ENCODE measurements around the gene RNF2. TPM values are rescaled to one million over a fixed set of nuclear protein-coding genes. Genes with fewer than 3 reads are reported as not detected.

RNF2 gene
- total and polyA plus RNA-seq, 4 donors = 2.9 to 17.3 (median 4.9) TPM

DNA sequence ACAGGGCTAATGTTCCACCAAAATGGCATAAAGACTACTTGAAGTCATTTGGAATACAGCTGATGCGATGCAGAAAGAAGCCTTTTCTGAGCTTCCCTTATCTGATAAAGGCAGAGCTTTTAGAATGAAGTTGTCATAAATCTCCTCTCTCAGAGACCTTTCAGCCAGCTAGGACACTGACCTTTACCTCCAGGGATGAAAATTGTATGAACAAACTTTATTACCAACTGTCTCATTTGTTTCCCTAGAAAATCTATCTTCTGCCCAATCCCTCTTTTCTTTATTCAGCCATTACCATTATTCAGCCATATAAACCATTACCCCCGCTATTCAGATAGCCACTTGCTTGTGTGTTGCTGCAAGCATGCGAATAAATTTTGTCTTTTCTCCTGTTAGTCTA is 29.7 kb upstream of the RNF2 start:
- no peaks in the 10 kb centered on the region for H3K9me3 ChIP-seq (ENCODE audit: control insufficient read depth in 4 of 4, low read length in 3 of 4)
- no peak overlapping the region for H3K9ac ChIP-seq (ENCODE audit: low read depth in 1 of 2, low read length in 2 of 2)
- TF ChIP-seq GABPA (IDR thresholded peaks at IDR 0.05 in 1 of 2, conservative IDR thresholded peaks at IDR 0.05 in 1 of 2) (no peak), NR2F2 (IDR thresholded peaks at IDR 0.05) (no peak), JUND (IDR thresholded peaks at IDR 0.05) (no peak), RXRA (IDR thresholded peaks at IDR 0.05) (no peak), YY1 (IDR thresholded peaks at IDR 0.05) (no peak), HNF4G (IDR thresholded peaks at IDR 0.05) (no peak), FOXA1 (IDR thresholded peaks at IDR 0.05) (no peak), RAD21 (IDR thresholded peaks at IDR 0.05) (no peak), HNF4A (conservative IDR thresholded peaks at IDR 0.05) (no peak)
- TF ChIP-seq, protein P1, sequence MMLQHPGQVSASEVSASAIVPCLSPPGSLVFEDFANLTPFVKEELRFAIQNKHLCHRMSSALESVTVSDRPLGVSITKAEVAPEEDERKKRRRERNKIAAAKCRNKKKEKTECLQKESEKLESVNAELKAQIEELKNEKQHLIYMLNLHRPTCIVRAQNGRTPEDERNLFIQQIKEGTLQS (IDR thresholded peaks at IDR 0.05) = no peak
- TF ChIP-seq, protein P2, sequence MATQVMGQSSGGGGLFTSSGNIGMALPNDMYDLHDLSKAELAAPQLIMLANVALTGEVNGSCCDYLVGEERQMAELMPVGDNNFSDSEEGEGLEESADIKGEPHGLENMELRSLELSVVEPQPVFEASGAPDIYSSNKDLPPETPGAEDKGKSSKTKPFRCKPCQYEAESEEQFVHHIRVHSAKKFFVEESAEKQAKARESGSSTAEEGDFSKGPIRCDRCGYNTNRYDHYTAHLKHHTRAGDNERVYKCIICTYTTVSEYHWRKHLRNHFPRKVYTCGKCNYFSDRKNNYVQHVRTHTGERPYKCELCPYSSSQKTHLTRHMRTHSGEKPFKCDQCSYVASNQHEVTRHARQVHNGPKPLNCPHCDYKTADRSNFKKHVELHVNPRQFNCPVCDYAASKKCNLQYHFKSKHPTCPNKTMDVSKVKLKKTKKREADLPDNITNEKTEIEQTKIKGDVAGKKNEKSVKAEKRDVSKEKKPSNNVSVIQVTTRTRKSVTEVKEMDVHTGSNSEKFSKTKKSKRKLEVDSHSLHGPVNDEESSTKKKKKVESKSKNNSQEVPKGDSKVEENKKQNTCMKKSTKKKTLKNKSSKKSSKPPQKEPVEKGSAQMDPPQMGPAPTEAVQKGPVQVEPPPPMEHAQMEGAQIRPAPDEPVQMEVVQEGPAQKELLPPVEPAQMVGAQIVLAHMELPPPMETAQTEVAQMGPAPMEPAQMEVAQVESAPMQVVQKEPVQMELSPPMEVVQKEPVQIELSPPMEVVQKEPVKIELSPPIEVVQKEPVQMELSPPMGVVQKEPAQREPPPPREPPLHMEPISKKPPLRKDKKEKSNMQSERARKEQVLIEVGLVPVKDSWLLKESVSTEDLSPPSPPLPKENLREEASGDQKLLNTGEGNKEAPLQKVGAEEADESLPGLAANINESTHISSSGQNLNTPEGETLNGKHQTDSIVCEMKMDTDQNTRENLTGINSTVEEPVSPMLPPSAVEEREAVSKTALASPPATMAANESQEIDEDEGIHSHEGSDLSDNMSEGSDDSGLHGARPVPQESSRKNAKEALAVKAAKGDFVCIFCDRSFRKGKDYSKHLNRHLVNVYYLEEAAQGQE (IDR thresholded peaks at IDR 0.05) = no peak
- TF ChIP-seq, protein P3, sequence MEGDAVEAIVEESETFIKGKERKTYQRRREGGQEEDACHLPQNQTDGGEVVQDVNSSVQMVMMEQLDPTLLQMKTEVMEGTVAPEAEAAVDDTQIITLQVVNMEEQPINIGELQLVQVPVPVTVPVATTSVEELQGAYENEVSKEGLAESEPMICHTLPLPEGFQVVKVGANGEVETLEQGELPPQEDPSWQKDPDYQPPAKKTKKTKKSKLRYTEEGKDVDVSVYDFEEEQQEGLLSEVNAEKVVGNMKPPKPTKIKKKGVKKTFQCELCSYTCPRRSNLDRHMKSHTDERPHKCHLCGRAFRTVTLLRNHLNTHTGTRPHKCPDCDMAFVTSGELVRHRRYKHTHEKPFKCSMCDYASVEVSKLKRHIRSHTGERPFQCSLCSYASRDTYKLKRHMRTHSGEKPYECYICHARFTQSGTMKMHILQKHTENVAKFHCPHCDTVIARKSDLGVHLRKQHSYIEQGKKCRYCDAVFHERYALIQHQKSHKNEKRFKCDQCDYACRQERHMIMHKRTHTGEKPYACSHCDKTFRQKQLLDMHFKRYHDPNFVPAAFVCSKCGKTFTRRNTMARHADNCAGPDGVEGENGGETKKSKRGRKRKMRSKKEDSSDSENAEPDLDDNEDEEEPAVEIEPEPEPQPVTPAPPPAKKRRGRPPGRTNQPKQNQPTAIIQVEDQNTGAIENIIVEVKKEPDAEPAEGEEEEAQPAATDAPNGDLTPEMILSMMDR (IDR thresholded peaks at IDR 0.05; ENCODE audit: low read depth, low read length, missing input control) = no peak
- TF ChIP-seq, protein P4, sequence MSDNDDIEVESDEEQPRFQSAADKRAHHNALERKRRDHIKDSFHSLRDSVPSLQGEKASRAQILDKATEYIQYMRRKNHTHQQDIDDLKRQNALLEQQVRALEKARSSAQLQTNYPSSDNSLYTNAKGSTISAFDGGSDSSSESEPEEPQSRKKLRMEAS (IDR thresholded peaks at IDR 0.05) = no peak
- no peaks in the 10 kb centered on the region for H3K36me3 ChIP-seq (ENCODE audit: control insufficient read depth in 4 of 4, insufficient read depth in 3 of 4, low read depth in 1 of 4, low read length in 3 of 4)
- 93% methylated on average over 3 of the region's 3 CpGs for WGBS
- no peak overlapping the region for H3K4me3 ChIP-seq (ENCODE audit: low read depth in 1 of 3, low read length in 3 of 3)
- H3K4me1 ChIP-seq (ENCODE audit: control insufficient read depth in 4 of 4, insufficient read depth in 4 of 4, low read length in 3 of 4) = peaks cover 0 to 3% (median 0%) of the 10 kb centered on the region in 4 donors
- no peaks in the 10 kb centered on the region for H3K27me3 ChIP-seq (ENCODE audit: control insufficient read depth in 4 of 4, insufficient read depth in 4 of 4, low read length in 3 of 4)
- H3K27ac ChIP-seq (ENCODE audit: low read depth in 1 of 2, low read length in 2 of 2) = no peak overlapping the region
- no peak for DNase-seq (ENCODE audit: low spot score)

DNA sequence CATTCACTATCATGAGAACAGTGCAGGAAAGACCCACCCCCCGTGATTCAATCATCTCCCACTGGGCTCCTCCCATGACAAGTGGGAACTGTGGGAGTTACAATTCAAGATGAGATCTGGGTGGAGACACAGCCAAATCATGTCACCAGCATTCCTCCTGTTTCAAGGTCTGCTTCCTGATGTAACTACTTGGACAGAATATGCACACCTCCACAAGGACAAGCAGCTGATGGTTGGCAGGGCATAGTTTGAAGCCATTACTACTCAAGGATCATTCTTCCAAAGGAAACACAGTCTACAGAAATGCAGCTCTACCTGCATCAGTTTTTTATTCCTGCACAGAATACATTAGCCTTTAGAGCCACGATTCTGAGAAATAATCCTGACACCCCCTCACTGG is 28.5 kb upstream of the RNF2 start:
- Histone ChIP-seq H3K4me3 (ENCODE audit: low read depth in 1 of 3, low read length in 3 of 3) (no peak overlapping the region), H3K9ac (ENCODE audit: low read depth in 1 of 2, low read length in 2 of 2) (no peak overlapping the region), H3K9me3 (ENCODE audit: control insufficient read depth in 4 of 4, low read length in 3 of 4) (no peaks in the 10 kb centered on the region), H3K27me3 (ENCODE audit: control insufficient read depth in 4 of 4, insufficient read depth in 4 of 4, low read length in 3 of 4) (no peaks in the 10 kb centered on the region), H3K36me3 (ENCODE audit: control insufficient read depth in 4 of 4, insufficient read depth in 3 of 4, low read depth in 1 of 4, low read length in 3 of 4) (no peaks in the 10 kb centered on the region), H3K4me1 (ENCODE audit: control insufficient read depth in 4 of 4, insufficient read depth in 4 of 4, low read length in 3 of 4) (no peaks in the 10 kb centered on the region), H3K27ac (ENCODE audit: low read depth in 1 of 2, low read length in 2 of 2) (no peak overlapping the region)
- no peak for TF ChIP-seq RAD21 (IDR thresholded peaks at IDR 0.05)
- TF ChIP-seq SP1 (IDR thresholded peaks at IDR 0.05) = no peak
- TF ChIP-seq, protein P1 (IDR thresholded peaks at IDR 0.05) = no peak
- TF ChIP-seq, protein P2 (IDR thresholded peaks at IDR 0.05) = no peak
- TF ChIP-seq FOXA2 (IDR thresholded peaks at IDR 0.05) = no peak
- no peak for TF ChIP-seq YY1 (IDR thresholded peaks at IDR 0.05)
- DNase-seq (ENCODE audit: low spot score) = no peak
- 58% methylated on average over 2 of the region's 2 CpGs for WGBS

Data from liver (tissue), 9 donors.